ENCODE results near the gene RNF220. TPM values are rescaled to one million over a fixed set of nuclear protein-coding genes. Genes with fewer than 3 reads are reported as not detected.
A peak's percentile ranks its signal among the peaks of the same experiment; 100 is the strongest.

The RNF220 gene
- total and polyA plus RNA-seq, 7 experiments from 2014 or later: 83.1 to 127 (median 95.9) TPM

- ChIA-PET POLR2A (no interaction called here), CTCF (no interaction called here)
- Mint-ChIP-seq H3K9me3 (peaks cover 0 to 3% (median 0%) of the 10 kb centered on the region in 11 donors), H3K4me1 (peaks cover 0 to 14% (median 0%) of the 10 kb centered on the region in 7 donors), H3K36me3 (no peaks in the 10 kb centered on the region), H3K4me3 (no peak overlapping the region), H3K27ac (no peak overlapping the region), H3K27me3 (peaks cover 5 to 23% (median 21%) of the 10 kb centered on the region in 5 donors)
- Histone ChIP-seq H3K4me1 (ENCODE audit: control insufficient read depth in 2 of 2, insufficient read depth in 2 of 2, low read length in 2 of 2) (no peaks in the 10 kb centered on the region), H3K27me3 (ENCODE audit: control insufficient read depth in 2 of 2, insufficient read depth in 2 of 2, low read length in 2 of 2) (no peaks in the 10 kb centered on the region), H3K4me3 (ENCODE audit: low read length) (no peak overlapping the region), H3K36me3 (ENCODE audit: control insufficient read depth in 2 of 3, insufficient read depth in 3 of 3, low read length in 3 of 3) (no peaks in the 10 kb centered on the region), H3K9me3 (ENCODE audit: control insufficient read depth in 2 of 3, low read length in 3 of 3) (no peaks in the 10 kb centered on the region), H3K27ac (ENCODE audit: low read depth, low read length) (no peak overlapping the region)
- DNase-seq (no peak), ATAC-seq (peak; percentile 52)
- intact Hi-C loops (cut with micrococcal nuclease): no loop called here
Measured at GRCh38 chr1:44519035-44519676, 114.1 kb downstream of the RNF220 start.

- H3K36me3 Mint-ChIP-seq: no peaks in the 10 kb centered on the region
Measured at GRCh38 chr1:44521378-44522080, 116.5 kb downstream of the RNF220 start.

GRCh38 chr1:44523593-44524591 lies 118.8 kb downstream of the RNF220 start:
- no peak overlapping the region for H3K27ac ChIP-seq (ENCODE audit: low read depth, low read length)
- H3K36me3 ChIP-seq (ENCODE audit: control insufficient read depth in 2 of 3, insufficient read depth in 3 of 3, low read length in 3 of 3): no peaks in the 10 kb centered on the region
- DNase-seq (no peak), ATAC-seq (no peak)
- H3K4me1 ChIP-seq (ENCODE audit: control insufficient read depth in 2 of 2, insufficient read depth in 2 of 2, low read length in 2 of 2): no peaks in the 10 kb centered on the region
- no peaks in the 10 kb centered on the region for H3K27me3 ChIP-seq (ENCODE audit: control insufficient read depth in 2 of 2, insufficient read depth in 2 of 2, low read length in 2 of 2)
- no peak overlapping the region for H3K4me3 ChIP-seq (ENCODE audit: low read length)
- H3K4me1 Mint-ChIP-seq: peaks cover 0 to 9% (median 0%) of the 10 kb centered on the region in 7 donors
- H3K9me3 ChIP-seq (ENCODE audit: control insufficient read depth in 2 of 3, low read length in 3 of 3): no peaks in the 10 kb centered on the region
- H3K9me3 Mint-ChIP-seq: peaks cover 0 to 3% (median 0%) of the 10 kb centered on the region in 11 donors
- H3K36me3 Mint-ChIP-seq: no peaks in the 10 kb centered on the region
- H3K4me3 Mint-ChIP-seq: no peak overlapping the region
- CTCF ChIA-PET: no interaction called here
- intact Hi-C loops (cut with micrococcal nuclease): no loop called here
- no peak overlapping the region for H3K27ac Mint-ChIP-seq
- H3K27me3 Mint-ChIP-seq: peaks cover 0 to 5% (median 0%) of the 10 kb centered on the region in 5 donors
- POLR2A ChIA-PET: interaction anchor here (0.6 kb wide), 1 partner anchor 621 kb away, joined by 8 read pairs; no protein-coding TSS in a partner anchor

More at GRCh38 chr1:44521378-44522080, 116.5 kb downstream of the RNF220 start:
- H3K4me1 Mint-ChIP-seq: peaks cover 0 to 12% (median 0%) of the 10 kb centered on the region in 7 donors
- POLR2A ChIA-PET: no interaction called here
- Histone ChIP-seq H3K27ac (ENCODE audit: low read depth, low read length) (no peak overlapping the region), H3K4me3 (ENCODE audit: low read length) (no peak overlapping the region), H3K4me1 (ENCODE audit: control insufficient read depth in 2 of 2, insufficient read depth in 2 of 2, low read length in 2 of 2) (no peaks in the 10 kb centered on the region), H3K36me3 (ENCODE audit: control insufficient read depth in 2 of 3, insufficient read depth in 3 of 3, low read length in 3 of 3) (no peaks in the 10 kb centered on the region), H3K27me3 (ENCODE audit: control insufficient read depth in 2 of 2, insufficient read depth in 2 of 2, low read length in 2 of 2) (no peaks in the 10 kb centered on the region), H3K9me3 (ENCODE audit: control insufficient read depth in 2 of 3, low read length in 3 of 3) (no peaks in the 10 kb centered on the region)
- H3K4me3 Mint-ChIP-seq: no peak overlapping the region
- CTCF ChIA-PET: no interaction called here
- ATAC-seq (no peak), DNase-seq (no peak)
- intact Hi-C loops (cut with micrococcal nuclease): no loop called here
- H3K27ac Mint-ChIP-seq: no peak overlapping the region
- peaks cover 0 to 3% (median 0%) of the 10 kb centered on the region in 11 donors for H3K9me3 Mint-ChIP-seq
- peaks cover 0 to 14% (median 9%) of the 10 kb centered on the region in 5 donors for H3K27me3 Mint-ChIP-seq

GRCh38 chr1:44524655-44525500 lies 119.8 kb downstream of the RNF220 start:
- no peak for ATAC-seq
- Mint-ChIP-seq H3K36me3 (no peaks in the 10 kb centered on the region), H3K4me3 (no peak overlapping the region), H3K9me3 (peaks cover 0 to under 1% (median 0%) of the 10 kb centered on the region in 11 donors), H3K27ac (no peak overlapping the region), H3K27me3 (peaks cover 0 to 3% (median 0%) of the 10 kb centered on the region in 5 donors), H3K4me1 (peaks cover 0 to under 1% (median 0%) of the 10 kb centered on the region in 7 donors)
- Histone ChIP-seq H3K36me3 (ENCODE audit: control insufficient read depth in 2 of 3, insufficient read depth in 3 of 3, low read length in 3 of 3) (no peaks in the 10 kb centered on the region), H3K4me3 (ENCODE audit: low read length) (no peak overlapping the region), H3K27me3 (ENCODE audit: control insufficient read depth in 2 of 2, insufficient read depth in 2 of 2, low read length in 2 of 2) (no peaks in the 10 kb centered on the region), H3K27ac (ENCODE audit: low read depth, low read length) (no peak overlapping the region), H3K9me3 (ENCODE audit: control insufficient read depth in 2 of 3, low read length in 3 of 3) (no peaks in the 10 kb centered on the region), H3K4me1 (ENCODE audit: control insufficient read depth in 2 of 2, insufficient read depth in 2 of 2, low read length in 2 of 2) (no peaks in the 10 kb centered on the region)
- intact Hi-C loops (cut with micrococcal nuclease): no loop called here
- CTCF ChIA-PET: no interaction called here
- POLR2A ChIA-PET: no interaction called here
- no peak for DNase-seq

GRCh38 chr1:44526295-44527073 lies 121.4 kb downstream of the RNF220 start:
- H3K36me3 Mint-ChIP-seq: no peaks in the 10 kb centered on the region
- ChIA-PET CTCF (interaction anchor here (1.5 kb wide), 1 partner anchor 43 kb away, joined by 5 read pairs; no protein-coding TSS in a partner anchor), POLR2A (no interaction called here)
- Histone ChIP-seq H3K4me1 (ENCODE audit: control insufficient read depth in 2 of 2, insufficient read depth in 2 of 2, low read length in 2 of 2) (no peaks in the 10 kb centered on the region), H3K36me3 (ENCODE audit: control insufficient read depth in 2 of 3, insufficient read depth in 3 of 3, low read length in 3 of 3) (no peaks in the 10 kb centered on the region), H3K27ac (ENCODE audit: low read depth, low read length) (no peak overlapping the region), H3K27me3 (ENCODE audit: control insufficient read depth in 2 of 2, insufficient read depth in 2 of 2, low read length in 2 of 2) (no peaks in the 10 kb centered on the region), H3K9me3 (ENCODE audit: control insufficient read depth in 2 of 3, low read length in 3 of 3) (no peaks in the 10 kb centered on the region), H3K4me3 (ENCODE audit: low read length) (no peak overlapping the region)
- peaks cover 0 to 6% (median 0%) of the 10 kb centered on the region in 5 donors for H3K27me3 Mint-ChIP-seq
- no peaks in the 10 kb centered on the region for H3K4me1 Mint-ChIP-seq
- H3K4me3 Mint-ChIP-seq: no peak overlapping the region
- DNase-seq: no peak
- H3K9me3 Mint-ChIP-seq: no peaks in the 10 kb centered on the region
- no peak for ATAC-seq
- intact Hi-C loops (cut with micrococcal nuclease): no loop called here
- H3K27ac Mint-ChIP-seq: no peak overlapping the region

Data from naive thymus-derived CD4-positive, alpha-beta T cell (primary cell).